HG03521 (cell line): ENCODE results near the gene YIPF1.

Experiments
- ATAC-seq: cut with Tn5 transposase; IDR thresholded peaks from one replicate; pipeline ENCODE4 v1.9.1; 2021; ENCODE audit warnings: mild to moderate bottlenecking, moderate library complexity; ENCODE audit not compliant: unreplicated experiment

YIPF1 gene

GRCh38 chr1:53889304-53890298 is at the start of gene YIPF1:
Gene YIPF1, minus strand, starts transcription at chr1:53889797. Its CDS starts 860 bp downstream, at chr1:53888937.
- peak; percentile 87 for ATAC-seq

- no peak for ATAC-seq
Observed at GRCh38 chr1:53938136-53938830, 48.7 kb upstream of the YIPF1 start.

DNA sequence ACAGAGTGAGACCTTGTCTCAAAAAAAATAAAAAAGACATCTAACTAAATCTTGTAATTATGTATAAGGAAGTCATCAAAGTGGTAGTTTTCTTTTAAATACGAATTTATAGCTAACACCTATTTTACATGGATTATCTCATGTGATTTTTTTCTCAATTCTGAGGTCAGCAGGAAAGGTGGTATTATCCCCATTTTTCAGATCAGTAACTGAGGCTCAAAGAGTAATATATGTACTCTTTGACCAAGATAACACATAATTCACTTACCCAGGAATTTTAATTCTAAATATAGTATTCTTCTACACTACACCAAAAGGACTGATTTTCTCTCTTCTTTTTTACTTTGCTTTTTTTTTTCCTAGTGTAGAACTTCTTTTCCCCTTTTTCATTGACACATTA is 46.8 kb upstream of the YIPF1 start:
- ATAC-seq, result no peak

DNA sequence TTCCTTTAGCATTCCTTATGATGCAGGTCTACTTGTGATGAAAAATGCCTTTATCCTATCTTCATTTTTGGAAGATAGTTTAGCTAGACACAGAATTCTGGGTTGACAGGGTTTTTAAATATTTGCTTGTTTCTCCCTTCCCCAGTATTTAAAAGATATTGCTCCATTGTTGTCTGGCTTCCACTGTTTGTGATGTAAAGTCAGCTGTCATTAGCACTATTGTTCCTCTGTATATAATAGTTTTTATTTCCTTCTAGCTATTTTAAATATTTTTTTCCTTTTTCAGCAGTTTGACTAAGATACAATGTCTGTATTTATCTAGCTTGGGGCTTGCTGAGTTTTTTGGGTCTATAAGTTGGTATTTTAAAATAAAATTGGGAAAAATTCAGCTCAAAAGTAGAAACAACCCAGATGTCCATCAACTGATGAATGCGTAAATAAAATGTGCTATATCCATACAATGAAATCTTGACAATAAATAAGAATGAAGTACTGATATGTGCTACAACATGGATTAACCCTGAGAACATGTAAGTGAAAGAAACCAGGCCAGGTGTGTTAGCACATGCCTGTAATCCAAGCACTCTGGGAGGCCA is 44.7 kb upstream of the YIPF1 start:
- no peak for ATAC-seq

DNA sequence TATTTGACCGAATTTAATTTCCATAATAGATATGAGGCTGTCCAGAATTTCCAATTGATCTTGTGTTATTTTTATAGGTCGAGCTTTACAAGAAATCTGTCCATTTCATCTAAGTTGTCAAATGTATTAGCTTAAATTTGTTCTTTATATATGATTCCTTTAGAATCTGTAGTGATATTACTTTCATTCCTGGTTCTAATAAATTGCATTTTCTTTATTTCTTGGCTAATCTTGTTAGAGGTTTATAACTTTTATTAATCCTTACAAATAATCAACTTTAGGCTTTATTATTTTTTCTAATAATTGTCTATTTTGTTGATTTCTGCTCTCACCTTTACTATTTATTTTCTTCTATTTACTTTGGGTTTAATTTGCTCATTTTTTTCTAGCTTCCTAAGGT is 41.9 kb upstream of the YIPF1 start:
- no peak for ATAC-seq

DNA sequence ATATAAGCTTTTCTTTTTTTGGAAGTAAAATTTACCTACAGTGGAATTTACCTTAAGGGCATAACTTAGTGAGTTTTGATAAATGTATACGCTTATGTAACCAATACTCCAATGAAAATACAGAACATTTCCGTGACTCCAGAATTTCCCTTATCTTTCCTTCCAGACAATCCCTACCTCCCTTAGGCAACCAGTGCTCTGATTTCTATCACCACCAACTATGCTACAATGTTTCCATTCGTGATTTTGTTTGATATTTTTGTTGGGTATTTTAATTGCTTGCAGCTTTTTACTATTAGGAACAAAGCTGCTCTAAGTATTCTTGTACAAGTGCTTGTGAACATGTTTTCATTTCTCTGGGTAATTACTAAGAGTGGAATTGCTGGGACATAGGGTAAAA is 41.3 kb upstream of the YIPF1 start:
- ATAC-seq, result no peak

DNA sequence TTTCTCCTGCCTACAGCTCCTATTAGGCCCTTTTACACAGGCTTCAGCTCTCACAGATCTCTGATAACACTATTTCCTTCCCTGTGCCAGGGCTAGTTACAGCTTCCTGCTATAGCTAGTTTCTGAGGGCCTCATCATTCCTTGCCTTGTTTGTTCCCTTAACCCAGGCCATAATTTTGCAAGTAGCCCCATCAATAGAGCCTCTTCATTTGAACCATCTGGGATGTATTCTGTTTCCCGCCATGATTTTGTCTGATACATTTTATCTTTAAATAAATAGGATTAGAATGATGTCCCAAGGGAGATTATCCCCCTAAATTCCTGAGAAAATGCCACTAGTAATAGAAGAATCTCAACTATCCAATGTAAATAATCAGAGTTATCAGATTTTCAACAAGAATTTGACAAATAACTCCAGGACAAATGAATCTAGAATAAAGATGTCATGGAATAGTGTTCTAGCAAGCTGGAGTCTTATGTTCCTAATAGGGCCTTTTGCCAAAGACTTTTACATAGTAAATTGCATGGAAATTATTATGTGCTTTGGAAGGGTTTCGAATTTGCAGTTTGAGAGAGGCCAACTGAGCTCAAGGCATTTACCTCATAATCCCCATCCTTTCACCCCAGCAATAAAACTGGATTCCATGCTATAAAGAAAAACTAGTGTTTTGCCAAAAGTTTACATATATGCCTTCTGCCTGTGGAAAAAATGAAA is 39.8 kb upstream of the YIPF1 start:
- no peak for ATAC-seq

DNA sequence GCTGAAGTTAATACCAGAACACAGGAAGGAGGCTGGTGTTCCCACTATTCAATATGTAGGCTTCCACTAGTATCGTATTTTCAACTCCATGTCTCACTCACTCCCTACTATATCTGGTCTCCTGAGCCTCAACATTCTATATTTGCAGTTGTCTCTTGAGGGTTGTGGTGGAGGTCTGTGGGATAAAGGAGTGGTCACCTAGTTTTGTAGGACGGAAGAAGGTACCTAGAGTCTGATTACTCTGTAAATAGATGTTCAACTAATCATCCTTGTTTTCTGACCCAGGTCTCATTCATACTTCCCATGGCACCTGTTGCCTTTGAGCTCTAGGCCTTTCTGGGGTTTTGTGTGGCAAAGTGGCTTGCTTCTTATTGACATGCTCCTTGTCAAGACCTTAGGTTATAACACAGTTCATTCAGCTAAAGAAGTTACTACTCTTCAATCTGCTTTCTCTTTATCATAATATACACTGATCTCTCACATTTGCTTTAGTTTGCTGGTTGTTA is 37.8 kb upstream of the YIPF1 start:
- ATAC-seq, result no peak

- ATAC-seq, result no peak
Observed at GRCh38 chr1:53919675-53920066, 30.1 kb upstream of the YIPF1 start.

GRCh38 chr1:53918343-53918742 is 28.7 kb upstream of the YIPF1 start:
- no peak for ATAC-seq

DNA sequence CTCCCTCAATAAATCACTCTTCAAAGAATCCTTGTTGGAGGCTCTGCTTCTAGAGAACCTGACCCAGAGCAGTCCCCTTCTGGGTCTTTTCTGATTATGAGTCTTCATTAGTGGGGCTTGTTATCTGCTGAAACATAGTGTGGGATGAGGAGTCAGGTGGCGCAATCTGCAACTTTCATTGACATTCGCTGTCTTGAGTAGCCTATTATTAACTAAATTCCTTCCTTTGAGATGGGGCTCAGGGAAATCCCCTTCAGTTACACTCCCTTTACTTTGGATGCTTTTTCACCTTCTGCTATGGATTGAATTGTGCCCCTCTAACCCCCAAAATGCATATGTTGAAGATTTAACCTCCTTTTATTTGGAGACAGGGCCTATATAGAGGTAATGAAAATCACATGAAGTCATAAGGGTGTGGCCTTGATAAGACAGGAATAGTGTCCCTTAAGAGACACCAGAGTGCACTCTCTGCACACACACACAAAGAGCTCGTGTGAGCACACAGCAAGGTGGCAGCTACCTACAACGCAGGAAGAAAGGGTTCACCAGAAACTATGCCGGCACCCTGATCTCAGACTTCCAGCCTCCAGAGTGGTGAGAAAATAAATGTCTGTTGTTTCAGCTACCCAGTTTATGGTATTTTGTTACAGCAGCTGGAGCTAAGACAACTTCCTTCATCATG is 23.9 kb upstream of the YIPF1 start:
- ATAC-seq, result no peak

DNA sequence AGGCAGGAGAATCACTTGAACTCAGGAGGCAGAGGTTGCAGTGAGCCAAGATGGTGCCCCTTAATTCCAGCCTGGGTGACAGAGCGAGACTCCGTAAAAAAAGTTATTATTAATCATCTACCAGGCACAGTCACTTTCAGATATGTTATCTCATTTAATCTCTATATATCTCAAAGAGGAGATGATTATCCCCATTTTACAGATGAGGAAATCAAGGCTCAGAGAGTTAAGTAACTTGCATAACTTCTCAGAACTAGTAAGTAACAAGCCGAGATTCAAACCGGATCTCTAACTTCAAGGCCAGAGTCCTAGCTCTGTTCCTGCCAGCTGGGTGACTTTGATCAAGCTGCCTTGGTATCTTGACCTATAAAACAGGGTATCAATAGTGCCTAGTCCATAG is 21.8 kb upstream of the YIPF1 start:
- no peak for ATAC-seq

GRCh38 chr1:53909946-53910345 is 20.3 kb upstream of the YIPF1 start:
- no peak for ATAC-seq

DNA sequence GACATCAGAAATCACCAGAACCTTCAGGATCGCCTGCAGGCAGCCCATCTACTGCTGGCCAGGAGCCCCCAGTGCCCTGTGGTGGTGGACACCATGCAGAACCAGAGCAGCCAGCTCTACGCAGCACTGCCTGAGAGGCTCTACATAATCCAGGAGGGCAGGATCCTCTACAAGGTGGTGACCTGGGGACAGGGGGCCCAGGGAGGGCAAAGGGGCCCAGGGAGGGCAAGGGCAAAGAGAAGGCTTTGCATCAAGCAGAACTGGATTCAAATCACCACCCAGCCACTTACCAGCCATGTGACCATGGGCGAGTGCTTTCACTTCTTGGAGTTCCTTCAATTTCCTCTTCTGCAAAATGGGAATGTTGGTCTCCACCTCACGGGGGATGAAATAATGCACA is 16.5 kb upstream of the YIPF1 start:
- no peak for ATAC-seq

GRCh38 chr1:53905509-53905908 is 15.9 kb upstream of the YIPF1 start:
- no peak for ATAC-seq

- ATAC-seq, result no peak
Observed at GRCh38 chr1:53902235-53903138, 12.9 kb upstream of the YIPF1 start.

DNA sequence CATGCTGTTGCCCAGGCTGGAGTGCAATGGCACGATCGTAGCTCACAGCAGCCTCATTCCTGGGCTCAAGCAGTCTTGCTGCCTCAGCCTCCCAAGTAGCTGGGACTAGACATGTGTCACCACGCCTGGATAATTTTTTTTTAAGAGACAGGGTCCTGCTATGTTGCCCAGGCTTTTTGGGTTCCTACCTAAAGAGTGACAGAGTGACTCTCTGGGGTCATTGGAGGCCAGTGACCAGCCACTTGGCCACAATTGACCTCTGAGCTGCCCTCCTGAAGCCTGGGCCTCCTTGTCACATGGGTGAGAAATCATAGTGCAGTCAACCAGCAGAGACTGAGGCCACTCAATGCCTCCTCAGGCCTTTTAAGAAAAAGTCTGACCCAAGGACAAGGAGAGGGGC is 10.1 kb upstream of the YIPF1 start:
- no peak for ATAC-seq

GRCh38 chr1:53899206-53899628 is 9.6 kb upstream of the YIPF1 start:
- ATAC-seq, result no peak

GRCh38 chr1:53896635-53897229 is 7.1 kb upstream of the YIPF1 start:
- ATAC-seq, result no peak
